ENCODE results near the gene FSD2. TPM values are rescaled to one million over a fixed set of nuclear protein-coding genes. Genes with fewer than 3 reads are reported as not detected.
"Not testable (repeated sequence)": the region's sequence is repeated elsewhere in the genome, so short reads cannot be mapped to it uniquely, and the experiment has no call there.

The FSD2 gene
- total RNA-seq, 2 donors from 2014 or later, result not detected

- ATAC-seq (replicated peaks), result no peak
- Mint-ChIP-seq H3K9me3 (peaks cover 6% of the 10 kb centered on the region), H3K4me3 (no peak overlapping the region), H3K4me1 (no peaks in the 10 kb centered on the region), H3K27me3 (no peaks in the 10 kb centered on the region), H3K36me3 (ENCODE audit: low read depth) (no peaks in the 10 kb centered on the region), H3K27ac (no peak overlapping the region)
Observed at GRCh38 chr15:82789491-82789890, 16.4 kb downstream of the FSD2 start.

- H3K9me3 Mint-ChIP-seq, result no peaks in the 10 kb centered on the region
- no peaks in the 10 kb centered on the region for H3K4me1 Mint-ChIP-seq
- H3K36me3 Mint-ChIP-seq (ENCODE audit: low read depth), result no peaks in the 10 kb centered on the region
- H3K27ac Mint-ChIP-seq, result no peak overlapping the region
- no peak for ATAC-seq (replicated peaks)
- no peak overlapping the region for H3K4me3 Mint-ChIP-seq
- H3K27me3 Mint-ChIP-seq, result no peaks in the 10 kb centered on the region
Observed at GRCh38 chr15:82788496-82788895, 17.4 kb downstream of the FSD2 start.

GRCh38 chr15:82781349-82781748 lies 24.5 kb downstream of the FSD2 start:
- no peaks in the 10 kb centered on the region for H3K36me3 Mint-ChIP-seq (ENCODE audit: low read depth)
- H3K4me3 Mint-ChIP-seq, result no peak overlapping the region
- H3K4me1 Mint-ChIP-seq, result no peaks in the 10 kb centered on the region
- ATAC-seq (replicated peaks), result no peak
- H3K27ac Mint-ChIP-seq, result no peak overlapping the region
- H3K9me3 Mint-ChIP-seq, result no peaks in the 10 kb centered on the region
- H3K27me3 Mint-ChIP-seq, result no peaks in the 10 kb centered on the region

GRCh38 chr15:82778755-82779154 lies 27.1 kb downstream of the FSD2 start:
- ATAC-seq (replicated peaks), result no peak
- Mint-ChIP-seq H3K27ac (no peak overlapping the region), H3K4me3 (no peak overlapping the region), H3K27me3 (no peaks in the 10 kb centered on the region), H3K9me3 (no peaks in the 10 kb centered on the region), H3K36me3 (ENCODE audit: low read depth) (no peaks in the 10 kb centered on the region), H3K4me1 (no peaks in the 10 kb centered on the region)

GRCh38 chr15:82774496-82774895 lies 31.4 kb downstream of the FSD2 start:
- no peak overlapping the region for H3K27ac Mint-ChIP-seq
- no peaks in the 10 kb centered on the region for H3K36me3 Mint-ChIP-seq (ENCODE audit: low read depth)
- no peak for ATAC-seq (replicated peaks)
- no peaks in the 10 kb centered on the region for H3K27me3 Mint-ChIP-seq
- no peaks in the 10 kb centered on the region for H3K9me3 Mint-ChIP-seq
- H3K4me1 Mint-ChIP-seq, result no peaks in the 10 kb centered on the region
- no peak overlapping the region for H3K4me3 Mint-ChIP-seq

- no peaks in the 10 kb centered on the region for H3K27me3 Mint-ChIP-seq
- no peaks in the 10 kb centered on the region for H3K4me1 Mint-ChIP-seq
- no peak for ATAC-seq (replicated peaks)
Observed at GRCh38 chr15:82771789-82772607, 33.9 kb downstream of the FSD2 start.

GRCh38 chr15:82768414-82769054 lies 37.3 kb downstream of the FSD2 start:
- H3K27ac Mint-ChIP-seq, result no peak overlapping the region
- no peaks in the 10 kb centered on the region for H3K9me3 Mint-ChIP-seq
- no peak for ATAC-seq (replicated peaks)
- H3K36me3 Mint-ChIP-seq (ENCODE audit: low read depth), result peaks cover 10% of the 10 kb centered on the region
- no peak overlapping the region for H3K4me3 Mint-ChIP-seq
- no peaks in the 10 kb centered on the region for H3K27me3 Mint-ChIP-seq
- peaks cover 4% of the 10 kb centered on the region for H3K4me1 Mint-ChIP-seq

More at GRCh38 chr15:82771789-82772607, 33.9 kb downstream of the FSD2 start:
- H3K9me3 Mint-ChIP-seq, result no peaks in the 10 kb centered on the region
- H3K36me3 Mint-ChIP-seq (ENCODE audit: low read depth), result no peaks in the 10 kb centered on the region
- no peak overlapping the region for H3K4me3 Mint-ChIP-seq
- no peak overlapping the region for H3K27ac Mint-ChIP-seq

GRCh38 chr15:82767163-82767829 lies 38.6 kb downstream of the FSD2 start:
- Mint-ChIP-seq H3K27ac (no peak overlapping the region), H3K27me3 (no peaks in the 10 kb centered on the region), H3K36me3 (ENCODE audit: low read depth) (peaks cover 19% of the 10 kb centered on the region), H3K9me3 (no peaks in the 10 kb centered on the region), H3K4me3 (no peak overlapping the region), H3K4me1 (peaks cover 7% of the 10 kb centered on the region)
- no peak for ATAC-seq (replicated peaks)

- not testable (repeated sequence) for H3K4me1 Mint-ChIP-seq; H3K4me3 Mint-ChIP-seq; H3K27ac Mint-ChIP-seq; ATAC-seq (replicated peaks); H3K27me3 Mint-ChIP-seq; H3K9me3 Mint-ChIP-seq
- peaks cover 22% of the 10 kb centered on the region for H3K36me3 Mint-ChIP-seq (ENCODE audit: low read depth)
Observed at GRCh38 chr15:82766201-82766600, 39.7 kb downstream of the FSD2 start.

- Mint-ChIP-seq H3K9me3 (no peaks in the 10 kb centered on the region), H3K4me1 (peaks cover 11% of the 10 kb centered on the region), H3K36me3 (ENCODE audit: low read depth) (peaks cover 37% of the 10 kb centered on the region), H3K27me3 (no peaks in the 10 kb centered on the region), H3K4me3 (no peak overlapping the region), H3K27ac (no peak overlapping the region)
- no peak for ATAC-seq (replicated peaks)
Observed at GRCh38 chr15:82764740-82765139, 41.1 kb downstream of the FSD2 start.

- H3K9me3 Mint-ChIP-seq, result no peaks in the 10 kb centered on the region
- ATAC-seq (replicated peaks), result no peak
- peaks cover 38% of the 10 kb centered on the region for H3K36me3 Mint-ChIP-seq (ENCODE audit: low read depth)
- H3K4me1 Mint-ChIP-seq, result peaks cover 11% of the 10 kb centered on the region
- H3K27me3 Mint-ChIP-seq, result no peaks in the 10 kb centered on the region
- no peak overlapping the region for H3K4me3 Mint-ChIP-seq
- peak overlapping the region; percentile 7 for H3K27ac Mint-ChIP-seq
Observed at GRCh38 chr15:82764117-82764490, 41.8 kb downstream of the FSD2 start.

- no peak for ATAC-seq (replicated peaks)
- Mint-ChIP-seq H3K4me3 (no peak overlapping the region), H3K27me3 (no peaks in the 10 kb centered on the region), H3K36me3 (ENCODE audit: low read depth) (peaks cover 43% of the 10 kb centered on the region), H3K4me1 (peaks cover 11% of the 10 kb centered on the region), H3K27ac (peak overlapping the region; percentile 7), H3K9me3 (no peaks in the 10 kb centered on the region)
Observed at GRCh38 chr15:82763361-82764116, 42.3 kb downstream of the FSD2 start.

- Mint-ChIP-seq H3K4me1 (peaks cover 37% of the 10 kb centered on the region), H3K36me3 (ENCODE audit: low read depth) (peaks cover 64% of the 10 kb centered on the region), H3K27me3 (no peaks in the 10 kb centered on the region)
Observed at GRCh38 chr15:82751308-82751707, 54.6 kb downstream of the FSD2 start.

GRCh38 chr15:82750831-82751180 lies 55.1 kb downstream of the FSD2 start:
- H3K4me3 Mint-ChIP-seq, result peak overlapping the region; percentile 96
- H3K9me3 Mint-ChIP-seq, result no peaks in the 10 kb centered on the region
- H3K27me3 Mint-ChIP-seq, result no peaks in the 10 kb centered on the region
- H3K4me1 Mint-ChIP-seq, result peaks cover 33% of the 10 kb centered on the region
- peaks cover 59% of the 10 kb centered on the region for H3K36me3 Mint-ChIP-seq (ENCODE audit: low read depth)
- ATAC-seq (replicated peaks), result peak; percentile 27
- peak overlapping the region; percentile 95 for H3K27ac Mint-ChIP-seq

More at GRCh38 chr15:82751308-82751707, 54.6 kb downstream of the FSD2 start:
- no peak for ATAC-seq (replicated peaks)
- no peaks in the 10 kb centered on the region for H3K9me3 Mint-ChIP-seq
- peak overlapping the region; percentile 95 for H3K27ac Mint-ChIP-seq
- H3K4me3 Mint-ChIP-seq, result peak overlapping the region; percentile 96

Data from activated T-helper 17 cell treated with anti-CD3 and anti-CD28 coated beads, Interleukin-2, amount 50 U/mL, for 72 hours (primary cell).